CD4-positive, alpha-beta T cell treated with Interleukin-2 at 100 ng/mL for 4 hours (primary cell): ENCODE measurements around the gene PLCG1.

Experiments used
- DNase-seq: peaks from one replicate; pipeline ENCODE4 v3.0.0-alpha.2; 2020; ENCODE audit warnings: low spot score

PLCG1 gene

GRCh38 chr20:41142919-41143318, 5.6 kb downstream of the PLCG1 start:
- DNase-seq = peak; percentile 60

DNA sequence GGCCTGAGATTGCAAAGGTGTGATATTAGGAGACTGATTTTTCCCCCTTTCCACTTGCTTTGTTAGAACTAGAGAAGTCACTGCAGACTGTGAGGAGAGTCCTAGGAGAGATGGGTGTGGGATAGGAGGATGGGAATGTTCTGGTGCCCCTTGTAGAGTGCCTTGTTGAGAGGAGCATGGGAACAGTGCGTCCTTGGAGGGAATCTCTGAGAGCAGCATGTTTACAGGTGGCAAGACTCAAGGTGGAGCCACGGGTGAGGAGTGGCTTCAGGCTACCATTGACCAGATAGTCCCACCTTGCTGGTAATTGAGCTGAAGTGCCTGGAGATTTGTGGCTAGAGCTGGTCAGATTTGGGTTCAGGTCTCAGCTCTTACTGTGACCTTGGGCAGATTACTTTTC, 6.0 kb downstream of the PLCG1 start:
- no peak for DNase-seq

GRCh38 chr20:41145317-41145716, 8.0 kb downstream of the PLCG1 start:
- DNase-seq = no peak

DNA sequence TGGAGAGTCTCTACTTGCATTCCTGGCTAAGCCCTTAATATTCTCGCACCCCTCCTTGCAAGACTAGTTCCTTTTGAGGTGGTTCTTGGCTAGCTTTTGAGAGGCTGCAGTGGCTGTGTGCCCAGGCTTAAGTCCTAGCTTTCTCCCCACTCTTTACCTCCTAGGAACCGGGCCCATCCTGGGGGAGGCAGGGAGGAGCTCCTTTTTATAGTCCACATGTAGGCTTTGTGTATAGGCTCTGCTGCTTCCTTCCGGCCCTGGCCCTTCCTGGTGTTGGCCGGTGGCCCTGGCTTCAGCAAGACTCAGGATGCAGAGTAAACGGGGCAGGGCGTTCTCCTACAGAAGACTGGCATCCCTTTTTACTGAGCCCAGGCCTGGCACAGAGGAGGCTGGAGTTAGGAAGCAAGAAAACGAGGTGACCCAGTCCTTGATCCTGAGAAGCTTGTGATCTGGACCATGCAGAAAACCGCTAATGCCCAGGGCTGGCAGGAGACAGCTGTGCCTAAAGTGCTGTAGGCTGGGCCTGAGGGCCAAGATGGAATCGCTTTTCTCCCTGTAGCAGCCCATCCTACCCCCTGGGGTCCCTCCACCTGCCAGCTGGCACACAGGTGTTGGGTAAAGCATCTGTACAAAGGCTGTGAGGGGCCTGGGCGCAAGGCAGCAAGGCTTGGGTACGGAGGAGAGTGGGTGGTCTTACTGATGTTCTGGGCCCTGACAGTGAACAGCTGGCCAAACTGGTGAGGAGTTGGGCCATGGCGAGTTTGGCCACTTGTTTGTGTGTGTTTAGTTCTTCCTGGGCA, 8.7 kb downstream of the PLCG1 start:
- DNase-seq = no peak

GRCh38 chr20:41147767-41148191, 10.4 kb downstream of the PLCG1 start:
- no peak for DNase-seq

DNA sequence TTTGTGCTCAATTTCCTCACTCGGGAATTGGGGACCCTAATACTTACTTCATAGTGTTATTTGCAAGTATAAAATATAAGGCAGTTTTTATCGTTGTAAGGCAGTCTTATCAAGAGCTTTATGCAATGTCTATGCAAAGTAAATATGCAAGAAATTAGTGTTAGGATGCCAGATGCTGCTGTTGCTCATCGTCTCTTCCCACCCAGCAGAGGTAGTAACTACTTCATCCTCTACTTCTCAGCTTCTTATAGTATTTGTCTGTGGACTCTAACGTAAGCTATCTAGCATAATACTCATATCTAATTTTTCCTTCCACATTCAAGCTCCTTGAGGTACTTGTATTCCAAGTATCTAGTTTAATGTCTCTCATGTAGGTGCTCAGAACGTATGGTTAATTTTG, 11.6 kb downstream of the PLCG1 start:
- no peak for DNase-seq

DNA sequence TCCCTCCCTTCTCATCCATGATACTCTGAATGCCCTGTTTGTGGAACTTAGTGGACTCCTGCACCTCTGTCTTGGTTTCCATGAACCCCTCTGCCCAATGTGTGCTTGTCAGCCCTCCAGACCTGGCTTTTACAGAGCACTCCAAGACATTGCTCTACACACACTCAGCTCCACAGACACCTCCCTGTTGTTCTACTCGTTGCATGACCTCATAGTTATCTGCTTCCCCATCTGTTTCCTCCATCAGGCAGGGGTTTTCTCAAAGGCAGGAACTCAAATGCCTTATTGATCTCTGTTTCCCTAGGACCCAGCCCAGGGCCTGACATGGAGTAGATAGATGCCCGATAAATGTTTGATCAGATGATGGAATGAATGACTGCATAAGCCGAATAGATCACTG, 13.3 kb downstream of the PLCG1 start:
- peak; percentile 49 for DNase-seq

DNA sequence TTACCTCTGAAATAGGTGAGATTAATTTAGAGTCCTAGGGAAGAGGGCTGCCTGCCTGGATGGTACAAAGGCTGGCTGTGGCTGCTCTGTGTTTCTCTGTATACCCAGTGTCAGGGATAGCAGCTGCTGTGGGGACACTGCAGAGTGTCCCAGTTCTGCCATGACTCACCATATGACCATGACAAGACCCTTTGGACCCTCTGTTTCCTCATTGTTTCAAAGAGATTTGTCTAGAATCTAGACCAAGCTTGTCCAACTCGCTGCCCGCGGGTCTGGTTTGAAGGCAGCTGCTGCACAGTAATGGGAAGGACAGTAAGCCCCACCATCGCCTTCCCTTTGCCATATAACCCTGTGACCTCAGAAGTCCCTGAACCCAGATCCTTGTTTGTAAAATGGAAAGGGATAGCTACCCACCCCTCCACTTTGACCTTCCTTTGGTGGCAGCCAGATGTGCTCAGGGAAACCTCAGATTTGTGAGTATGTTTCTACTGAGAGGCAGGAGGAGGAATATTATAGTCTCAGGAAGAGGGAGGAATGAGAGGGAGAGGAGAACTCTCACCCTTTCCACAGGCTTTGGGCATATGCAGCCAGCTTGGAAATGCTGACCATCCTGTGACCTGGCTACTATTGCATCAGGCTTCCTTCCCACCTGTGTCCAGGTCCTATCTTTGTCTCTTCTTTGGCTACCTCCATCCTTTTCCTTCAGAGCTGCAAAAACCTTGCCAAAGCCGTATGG, 14.0 kb downstream of the PLCG1 start:
- no peak for DNase-seq

DNA sequence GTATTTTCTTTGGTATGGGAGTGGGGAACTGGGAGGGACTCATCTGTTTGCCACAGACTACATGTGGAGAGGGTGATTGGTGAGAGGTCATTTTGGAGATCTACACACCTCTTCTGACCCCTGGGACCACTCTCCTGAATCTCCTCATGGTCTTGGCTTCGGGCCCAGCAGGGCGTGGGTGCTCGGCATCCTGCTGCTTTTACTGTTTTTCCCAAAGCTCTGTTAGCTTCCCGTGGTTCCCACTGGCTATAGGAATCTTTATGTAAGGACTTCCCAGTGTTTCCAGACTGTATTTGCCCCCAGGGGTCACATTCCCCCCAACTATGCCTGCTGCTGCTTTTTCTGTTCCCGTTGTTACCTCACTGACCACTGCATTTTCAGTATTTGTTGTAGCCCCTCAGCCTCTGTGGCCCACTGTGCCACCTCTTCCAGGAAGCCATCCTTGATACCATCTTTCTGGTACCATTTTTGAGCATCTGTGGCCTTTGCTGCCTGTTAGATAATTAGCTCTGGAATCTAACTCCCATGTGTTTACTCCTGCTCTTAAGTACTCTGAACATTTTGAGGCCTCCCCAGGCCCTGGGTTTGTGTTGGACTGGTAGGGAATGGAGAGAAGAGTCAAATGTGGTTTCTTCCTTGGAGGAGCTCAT, 14.9 kb downstream of the PLCG1 start:
- DNase-seq = no peak

DNA sequence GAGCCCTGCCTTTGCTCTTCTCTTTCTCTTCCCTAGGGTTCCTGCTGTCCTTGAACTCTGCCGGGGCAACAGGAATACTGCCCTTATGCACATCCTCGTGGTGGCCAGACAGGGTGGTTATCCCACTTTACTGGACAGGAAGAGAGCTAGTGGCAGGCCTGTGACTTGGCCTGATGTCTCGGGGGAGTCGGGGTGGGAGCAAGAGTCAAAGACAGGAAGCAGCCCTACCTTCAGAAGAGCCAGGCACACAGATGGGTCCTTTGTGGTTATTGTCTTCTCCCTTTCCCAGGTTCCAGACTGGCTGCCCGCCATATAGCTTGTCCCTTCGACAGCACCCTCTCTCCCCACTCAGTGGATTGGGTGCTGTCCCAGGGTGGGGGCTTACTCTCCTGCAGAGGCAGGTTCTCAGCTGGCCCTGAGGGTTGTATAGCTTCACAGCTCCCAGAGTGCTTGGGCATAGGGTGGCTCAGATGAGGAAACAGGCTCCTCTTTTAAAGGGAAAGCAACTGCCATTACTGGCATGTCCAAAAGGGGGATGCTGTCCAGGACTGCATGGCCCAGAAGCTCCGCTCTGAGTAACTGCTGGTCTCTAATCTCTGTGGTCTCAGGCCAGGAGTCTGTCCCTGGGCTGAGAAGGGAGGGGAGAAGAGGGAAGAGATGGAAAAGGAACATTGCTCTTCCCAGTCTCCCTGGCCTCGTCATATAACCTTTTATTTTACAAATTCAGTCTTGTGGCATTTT, 17.3 kb downstream of the PLCG1 start:
- no peak for DNase-seq

DNA sequence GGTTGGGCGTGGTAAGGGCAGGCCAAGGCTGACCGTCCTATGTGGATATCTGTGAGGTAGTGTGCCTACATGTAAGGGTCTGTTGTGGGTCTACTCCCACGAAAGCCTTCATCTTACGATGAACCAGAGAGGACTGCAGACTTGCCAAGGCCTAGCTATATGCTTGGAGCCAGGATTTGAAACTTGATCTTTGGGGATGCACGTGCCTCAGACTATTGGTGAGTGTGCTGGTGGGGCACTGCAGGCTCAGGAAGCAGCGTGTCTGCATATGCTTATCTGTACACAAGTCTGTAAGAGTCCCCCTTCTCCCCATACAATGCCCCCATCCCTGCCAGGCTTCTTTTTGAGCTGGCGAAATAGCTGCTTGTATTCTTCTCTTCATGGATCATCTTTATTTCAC, 17.9 kb downstream of the PLCG1 start:
- DNase-seq = no peak

DNA sequence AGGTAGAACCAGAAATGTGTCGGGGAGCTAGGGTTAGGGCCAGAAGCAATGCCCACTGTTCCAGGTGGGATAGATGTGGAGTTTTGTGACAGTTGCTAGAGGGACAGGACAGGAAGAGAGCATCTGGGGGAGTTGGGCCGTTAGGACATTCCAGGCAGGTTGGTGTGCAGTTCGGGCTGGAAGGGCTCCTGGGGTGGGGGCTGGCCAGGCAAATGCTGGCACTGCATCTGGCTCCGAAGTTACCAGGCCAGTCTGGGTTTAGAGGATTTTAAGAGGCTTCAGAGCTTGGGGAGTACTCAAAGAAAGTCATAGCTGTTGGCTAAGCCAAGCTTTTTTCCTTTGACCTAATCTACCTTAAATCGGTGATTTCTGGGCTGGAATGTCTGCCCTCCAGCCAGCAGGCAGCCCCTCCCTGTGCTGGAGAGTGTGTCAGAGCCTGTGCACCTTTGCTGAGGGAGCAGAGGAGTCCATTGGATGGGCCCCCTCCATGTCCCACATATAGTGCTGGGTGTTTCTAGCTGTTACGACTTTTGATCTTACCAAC, 20.8 kb downstream of the PLCG1 start:
- DNase-seq = no peak

GRCh38 chr20:41159547-41159946, 22.2 kb downstream of the PLCG1 start:
- no peak for DNase-seq

DNA sequence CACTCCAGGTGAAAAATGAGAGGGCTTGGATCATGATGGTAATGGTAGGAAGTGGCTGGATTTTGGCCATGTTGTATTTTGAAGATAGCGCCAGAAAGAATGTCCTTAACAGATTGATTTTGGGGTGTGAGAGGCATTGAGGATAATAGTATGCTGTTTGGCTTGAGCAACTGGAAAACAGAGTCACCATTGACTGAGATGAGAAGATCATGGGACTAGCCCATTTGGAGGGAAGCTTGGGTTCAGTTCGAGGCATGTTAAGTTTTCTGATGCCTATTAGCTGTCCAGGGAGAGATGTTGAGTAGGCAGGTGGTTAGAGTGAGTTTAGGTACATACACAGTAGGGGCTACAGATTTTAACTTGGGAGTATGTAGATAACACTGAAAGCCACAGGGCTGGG, 23.3 kb downstream of the PLCG1 start:
- DNase-seq = no peak

DNA sequence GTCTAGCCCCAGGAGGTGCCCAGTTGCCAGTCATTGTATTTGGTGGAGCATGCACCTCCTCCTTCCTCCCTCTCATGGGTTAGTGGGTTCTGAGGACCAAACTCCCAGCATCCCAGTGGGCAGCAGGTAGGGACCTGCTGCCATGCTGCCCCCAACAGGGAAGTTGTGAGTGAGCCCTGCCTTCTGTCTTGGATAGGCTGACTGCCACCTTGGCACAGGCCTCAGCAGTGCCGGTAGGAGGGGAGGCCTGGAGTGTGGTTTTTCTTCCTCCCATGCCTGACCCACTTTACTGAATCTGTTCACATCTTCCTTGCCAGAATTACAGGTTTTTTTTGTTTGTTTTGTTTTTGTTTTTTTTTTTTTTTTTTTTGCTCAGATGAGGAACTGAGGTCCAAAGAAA, 24.5 kb downstream of the PLCG1 start:
- no peak for DNase-seq

- no peak for DNase-seq
Observed at GRCh38 chr20:41162396-41162795, 25.1 kb downstream of the PLCG1 start.

DNA sequence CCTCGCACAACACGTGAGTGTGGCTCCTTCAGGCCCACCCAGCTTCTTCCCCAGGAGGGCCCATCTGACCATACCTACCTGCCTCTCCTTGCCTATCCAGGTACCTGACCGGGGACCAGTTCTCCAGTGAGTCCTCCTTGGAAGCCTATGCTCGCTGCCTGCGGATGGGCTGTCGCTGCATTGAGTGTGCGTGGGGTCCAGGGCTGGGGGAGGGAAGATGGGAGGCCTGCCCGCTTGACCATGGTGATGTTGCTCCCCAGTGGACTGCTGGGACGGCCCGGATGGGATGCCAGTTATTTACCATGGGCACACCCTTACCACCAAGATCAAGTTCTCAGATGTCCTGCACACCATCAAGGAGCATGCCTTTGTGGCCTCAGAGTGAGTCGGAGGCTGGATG, 26.5 kb downstream of the PLCG1 start:
- no peak for DNase-seq

DNA sequence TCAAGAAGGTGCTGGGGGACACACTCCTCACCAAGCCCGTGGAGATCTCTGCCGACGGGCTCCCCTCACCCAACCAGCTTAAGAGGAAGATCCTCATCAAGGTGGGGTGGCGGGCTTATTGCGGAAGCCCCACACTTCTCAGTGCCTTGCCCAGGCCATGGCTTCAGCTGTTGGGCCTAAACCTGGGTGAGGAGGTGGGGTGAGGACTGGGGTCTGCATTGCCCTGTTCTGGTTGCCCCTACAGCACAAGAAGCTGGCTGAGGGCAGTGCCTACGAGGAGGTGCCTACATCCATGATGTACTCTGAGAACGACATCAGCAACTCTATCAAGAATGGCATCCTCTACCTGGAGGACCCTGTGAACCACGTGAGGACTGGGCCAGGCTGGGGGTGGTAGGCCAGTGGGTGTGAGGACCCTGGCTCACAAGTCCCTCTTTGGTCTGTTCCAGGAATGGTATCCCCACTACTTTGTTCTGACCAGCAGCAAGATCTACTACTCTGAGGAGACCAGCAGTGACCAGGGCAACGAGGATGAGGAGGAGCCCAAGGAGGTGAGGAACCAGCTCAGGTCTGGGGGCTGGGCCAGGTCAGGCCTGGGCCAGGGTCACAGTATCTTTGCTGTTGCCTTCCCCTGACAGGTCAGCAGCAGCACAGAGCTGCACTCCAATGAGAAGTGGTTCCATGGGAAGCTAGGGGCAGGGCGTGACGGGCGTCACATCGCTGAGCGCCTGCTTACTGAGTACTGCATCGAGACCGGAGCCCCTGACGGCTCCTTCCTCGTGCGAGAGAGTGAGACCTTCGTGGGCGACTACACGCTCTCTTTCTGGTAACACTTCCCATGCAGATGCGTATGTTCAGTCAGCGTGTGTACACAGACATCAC, 27.9 kb downstream of the PLCG1 start:
- no peak for DNase-seq

GRCh38 chr20:41166201-41167117, 29.1 kb downstream of the PLCG1 start:
- no peak for DNase-seq

DNA sequence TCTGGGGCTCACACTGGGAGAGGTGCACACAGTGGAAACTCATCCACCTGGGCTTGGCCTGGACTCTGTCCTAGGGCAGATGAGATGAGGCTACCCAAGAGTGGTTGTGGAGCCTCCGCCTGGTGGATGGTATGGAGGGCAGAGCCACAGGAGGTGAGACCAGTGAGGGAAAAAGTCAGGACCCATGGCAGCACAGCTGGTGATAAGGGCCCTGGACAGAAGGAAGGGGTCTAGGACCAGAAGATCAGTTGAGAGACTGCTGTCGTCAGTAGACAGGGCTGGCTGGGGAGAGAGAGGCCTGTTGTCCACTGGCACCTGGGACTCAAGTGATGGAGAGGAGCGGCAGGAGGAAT, 29.8 kb downstream of the PLCG1 start:
- no peak for DNase-seq
